Measurements from ENCODE around the gene PLEKHM3. TPM values are rescaled to one million over a fixed set of nuclear protein-coding genes. Genes with fewer than 3 reads are reported as not detected.

Gene PLEKHM3
- total RNA-seq, 1 donor from 2014 or later, result 10.4 TPM

DNA sequence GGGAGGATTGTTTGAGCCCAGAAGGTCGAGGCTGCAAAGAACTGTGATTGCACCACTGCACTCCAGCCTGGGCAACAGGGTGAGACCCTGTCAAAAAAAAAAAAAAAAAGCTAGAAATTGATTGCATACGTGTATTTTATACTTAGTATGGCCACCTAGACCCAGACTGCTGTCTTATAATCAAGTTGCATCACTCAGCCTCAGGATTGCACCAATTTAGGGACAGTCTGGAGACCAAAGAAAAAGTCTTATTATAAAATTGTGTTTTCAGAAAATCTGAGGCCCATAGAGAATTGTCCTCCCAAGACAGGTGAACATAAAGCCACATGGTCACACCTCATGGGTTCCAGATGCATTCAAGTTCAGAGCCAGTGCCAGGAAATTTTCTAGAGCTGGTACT lies 17.1 kb upstream of the PLEKHM3 start:
- no peak overlapping the region for H3K4me3 Mint-ChIP-seq (ENCODE audit: unreplicated experiment)
- H3K27me3 Mint-ChIP-seq (ENCODE audit: unreplicated experiment), result no peaks in the 10 kb centered on the region
- H3K36me3 Mint-ChIP-seq (ENCODE audit: low read depth, unreplicated experiment), result no peaks in the 10 kb centered on the region
- DNase-seq (ENCODE audit: low spot score), result no peak
- H3K4me1 Mint-ChIP-seq (ENCODE audit: unreplicated experiment), result no peaks in the 10 kb centered on the region
- no peaks in the 10 kb centered on the region for H3K9me3 Mint-ChIP-seq (ENCODE audit: unreplicated experiment)
- TF ChIP-seq, protein P1, sequence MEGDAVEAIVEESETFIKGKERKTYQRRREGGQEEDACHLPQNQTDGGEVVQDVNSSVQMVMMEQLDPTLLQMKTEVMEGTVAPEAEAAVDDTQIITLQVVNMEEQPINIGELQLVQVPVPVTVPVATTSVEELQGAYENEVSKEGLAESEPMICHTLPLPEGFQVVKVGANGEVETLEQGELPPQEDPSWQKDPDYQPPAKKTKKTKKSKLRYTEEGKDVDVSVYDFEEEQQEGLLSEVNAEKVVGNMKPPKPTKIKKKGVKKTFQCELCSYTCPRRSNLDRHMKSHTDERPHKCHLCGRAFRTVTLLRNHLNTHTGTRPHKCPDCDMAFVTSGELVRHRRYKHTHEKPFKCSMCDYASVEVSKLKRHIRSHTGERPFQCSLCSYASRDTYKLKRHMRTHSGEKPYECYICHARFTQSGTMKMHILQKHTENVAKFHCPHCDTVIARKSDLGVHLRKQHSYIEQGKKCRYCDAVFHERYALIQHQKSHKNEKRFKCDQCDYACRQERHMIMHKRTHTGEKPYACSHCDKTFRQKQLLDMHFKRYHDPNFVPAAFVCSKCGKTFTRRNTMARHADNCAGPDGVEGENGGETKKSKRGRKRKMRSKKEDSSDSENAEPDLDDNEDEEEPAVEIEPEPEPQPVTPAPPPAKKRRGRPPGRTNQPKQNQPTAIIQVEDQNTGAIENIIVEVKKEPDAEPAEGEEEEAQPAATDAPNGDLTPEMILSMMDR (IDR thresholded peaks at IDR 0.05; ENCODE audit: unreplicated experiment), result no peak
- no peak overlapping the region for H3K27ac Mint-ChIP-seq (ENCODE audit: unreplicated experiment)

DNA sequence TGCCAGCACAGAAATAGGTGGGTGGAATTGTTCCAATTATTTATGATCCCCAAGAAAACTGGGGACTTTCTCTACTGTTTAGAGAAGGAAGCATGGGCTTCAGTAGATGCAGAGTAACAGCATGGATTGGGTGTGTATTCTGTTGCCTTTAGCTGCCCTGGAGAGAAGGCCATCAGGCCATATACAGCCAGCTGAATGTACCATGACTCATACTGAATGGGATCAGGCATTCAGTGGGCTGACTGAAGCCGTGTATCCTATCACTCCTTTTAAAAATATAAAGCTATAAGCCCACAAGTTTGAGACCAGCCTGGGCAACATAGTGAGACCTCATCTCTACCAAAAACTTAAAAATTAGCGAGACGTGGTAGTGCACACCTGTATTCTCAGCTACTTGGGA lies 16.7 kb upstream of the PLEKHM3 start:
- Mint-ChIP-seq H3K27me3 (ENCODE audit: unreplicated experiment) (no peaks in the 10 kb centered on the region), H3K4me1 (ENCODE audit: unreplicated experiment) (no peaks in the 10 kb centered on the region), H3K36me3 (ENCODE audit: low read depth, unreplicated experiment) (no peaks in the 10 kb centered on the region), H3K27ac (ENCODE audit: unreplicated experiment) (no peak overlapping the region), H3K4me3 (ENCODE audit: unreplicated experiment) (no peak overlapping the region), H3K9me3 (ENCODE audit: unreplicated experiment) (no peaks in the 10 kb centered on the region)
- DNase-seq (ENCODE audit: low spot score), result no peak
- TF ChIP-seq, protein P1 (IDR thresholded peaks at IDR 0.05; ENCODE audit: unreplicated experiment), result no peak

DNA sequence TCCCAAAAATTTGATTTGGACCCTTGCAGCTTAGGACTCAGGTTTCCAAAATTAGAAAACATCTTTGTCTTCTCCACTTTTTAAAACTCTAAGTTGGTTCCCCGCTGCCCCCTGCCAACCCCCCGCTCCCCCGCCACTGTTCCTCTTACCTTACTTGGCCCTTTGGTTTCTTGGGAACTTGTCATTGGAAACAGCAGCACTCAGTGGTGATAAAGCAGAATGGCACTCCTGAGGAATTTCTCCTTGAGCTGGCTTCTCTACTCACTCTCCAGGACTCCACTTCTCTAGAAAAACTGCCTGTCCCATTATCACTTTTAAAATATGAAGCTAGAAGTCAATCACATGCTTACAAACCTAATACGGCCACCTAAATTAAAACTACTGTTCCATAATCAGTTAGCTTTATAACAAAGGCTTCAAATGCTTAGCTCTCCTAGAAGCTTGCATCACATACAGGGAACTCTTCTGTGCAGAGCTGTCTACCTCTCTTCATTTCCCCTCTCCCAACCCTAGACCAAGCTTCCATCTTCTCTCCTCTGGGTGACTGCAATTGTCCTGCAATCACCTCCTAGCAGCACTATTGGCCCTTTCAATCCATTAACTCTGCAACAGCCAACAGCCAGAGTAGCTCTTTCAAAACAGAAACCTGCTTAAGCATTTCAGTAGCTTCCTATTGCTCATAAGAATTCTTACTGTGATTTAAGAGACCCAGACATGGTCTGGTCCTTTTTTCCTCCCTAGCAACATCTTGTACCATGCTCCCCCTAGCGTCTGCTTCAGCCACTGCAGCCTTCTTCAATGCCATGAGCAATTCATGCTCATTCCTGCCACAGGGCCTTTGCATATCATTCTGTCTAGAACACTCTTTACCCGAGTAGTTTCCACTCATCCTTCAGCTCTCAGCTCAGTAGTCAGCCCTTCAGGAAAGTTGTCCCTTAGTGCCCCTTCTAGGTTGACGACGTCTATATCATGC lies 15.2 kb upstream of the PLEKHM3 start:
- Mint-ChIP-seq H3K36me3 (ENCODE audit: low read depth, unreplicated experiment) (no peaks in the 10 kb centered on the region), H3K4me3 (ENCODE audit: unreplicated experiment) (no peak overlapping the region), H3K27me3 (ENCODE audit: unreplicated experiment) (no peaks in the 10 kb centered on the region), H3K27ac (ENCODE audit: unreplicated experiment) (peak overlapping the region; percentile 59), H3K9me3 (ENCODE audit: unreplicated experiment) (no peaks in the 10 kb centered on the region), H3K4me1 (ENCODE audit: unreplicated experiment) (no peaks in the 10 kb centered on the region)
- DNase-seq (ENCODE audit: low spot score), result peak; percentile 63
- TF ChIP-seq, protein P1 (IDR thresholded peaks at IDR 0.05; ENCODE audit: unreplicated experiment), result peak; percentile 69

DNA sequence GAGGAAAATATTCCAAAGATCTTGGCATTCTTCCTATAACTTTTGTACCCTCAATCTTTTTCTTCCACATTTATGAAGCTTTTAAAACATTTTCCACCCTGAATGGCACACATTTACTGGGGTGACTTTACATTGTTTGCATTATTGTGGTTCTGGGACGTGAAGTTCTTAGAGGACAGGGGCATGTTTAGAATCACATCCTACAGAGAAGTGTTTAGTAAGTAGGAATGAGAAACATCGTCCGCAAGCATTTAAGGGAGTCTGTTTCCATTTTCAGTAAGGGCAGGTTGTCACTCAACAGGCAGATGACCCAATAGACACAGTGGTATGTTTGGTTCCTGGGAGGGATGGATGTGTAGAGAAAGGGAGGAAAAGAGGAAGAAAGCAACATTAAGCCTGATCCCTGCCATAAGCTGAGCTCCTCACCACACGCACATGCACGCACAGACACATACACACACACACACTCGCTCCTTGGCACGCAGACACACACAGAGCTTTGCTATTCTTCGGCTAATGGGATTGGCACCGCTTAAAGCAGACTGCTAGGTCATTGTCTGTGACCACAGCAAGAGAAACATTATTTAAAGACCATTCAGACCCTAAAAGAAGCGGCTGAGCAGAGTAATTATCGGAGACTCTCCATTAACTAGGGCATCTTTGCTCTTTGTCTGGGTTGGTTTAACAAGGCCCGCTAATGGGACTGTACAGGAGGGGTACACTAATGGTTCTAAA lies 14.2 kb upstream of the PLEKHM3 start:
- TF ChIP-seq, protein P1 (IDR thresholded peaks at IDR 0.05; ENCODE audit: unreplicated experiment), result no peak
- Mint-ChIP-seq H3K36me3 (ENCODE audit: low read depth, unreplicated experiment) (no peaks in the 10 kb centered on the region), H3K4me3 (ENCODE audit: unreplicated experiment) (no peak overlapping the region), H3K27me3 (ENCODE audit: unreplicated experiment) (no peaks in the 10 kb centered on the region), H3K27ac (ENCODE audit: unreplicated experiment) (no peak overlapping the region), H3K4me1 (ENCODE audit: unreplicated experiment) (no peaks in the 10 kb centered on the region), H3K9me3 (ENCODE audit: unreplicated experiment) (no peaks in the 10 kb centered on the region)
- DNase-seq (ENCODE audit: low spot score), result no peak
